H9 (cell line): ENCODE measurements around the gene ELFN2. TPM values are rescaled to one million over a fixed set of nuclear protein-coding genes. Genes with fewer than 3 reads are reported as not detected.

Source experiments
- DNase-seq: peaks from one replicate; pipeline ENCODE4 v3.0.0-alpha.2; 2017
- H2AFZ ChIP-seq: one replicate; pipeline ENCODE4 v1.6.1; 2013; ENCODE audit warnings: mild to moderate bottlenecking, low read length, control low read depth, moderate library complexity
- H2AK5ac ChIP-seq: 2 replicates; pipeline ENCODE4 v1.6.1; 2013; ENCODE audit warnings: low read length, control low read depth, mixed read lengths; ENCODE audit not compliant: insufficient read length
- H2BK120ac ChIP-seq: one replicate; pipeline ENCODE4 v1.6.1; 2013; ENCODE audit warnings: low read depth, mild to moderate bottlenecking, low read length, control low read depth, inconsistent platforms; ENCODE audit not compliant: poor library complexity, severe bottlenecking
- H2BK12ac ChIP-seq: 2 replicates; pipeline ENCODE4 v1.6.1; 2013; ENCODE audit warnings: low read length, control low read depth, mixed read lengths, low read depth; ENCODE audit not compliant: insufficient read length
- H2BK15ac ChIP-seq: 2 replicates; pipeline ENCODE4 v1.6.1; 2013; ENCODE audit warnings: low read depth, low read length, control low read depth
- H2BK20ac ChIP-seq: one replicate; pipeline ENCODE4 v1.6.1; 2013; ENCODE audit warnings: low read depth, mild to moderate bottlenecking, low read length, control low read depth, inconsistent platforms; ENCODE audit not compliant: poor library complexity, severe bottlenecking
- H2BK5ac ChIP-seq: 2 replicates; pipeline ENCODE4 v1.6.1; 2013; ENCODE audit warnings: low read length, control low read depth, mixed read lengths; ENCODE audit not compliant: insufficient read length
- H3K14ac ChIP-seq: 2 replicates; pipeline ENCODE4 v1.6.1; 2013; ENCODE audit warnings: low read length, control low read depth; ENCODE audit not compliant: insufficient read depth
- H3K18ac ChIP-seq: 2 replicates; pipeline ENCODE4 v1.6.1; 2013; ENCODE audit warnings: low read depth, mild to moderate bottlenecking, mixed read lengths, low read length, control low read depth; ENCODE audit not compliant: insufficient read length
- H3K23ac ChIP-seq: 2 replicates; pipeline ENCODE4 v1.6.1; 2013; ENCODE audit warnings: low read length, control low read depth, mixed read lengths, low read depth; ENCODE audit not compliant: insufficient read length
- H3K23me2 ChIP-seq: 2 replicates; pipeline ENCODE4 v1.6.1; 2013; ENCODE audit warnings: low read depth, mild to moderate bottlenecking, mixed read lengths, low read length, control low read depth; ENCODE audit not compliant: insufficient read length, poor library complexity, severe bottlenecking
- H3K27ac ChIP-seq: 2 replicates; pipeline ENCODE4 v1.5.1; 2013; ENCODE audit warnings: low read length, control low read depth, mixed read lengths, low read depth; ENCODE audit not compliant: insufficient read length
- H3K27me3 ChIP-seq: 2 replicates; pipeline ENCODE4 v1.6.1; 2013; ENCODE audit warnings: low read length, control low read depth, inconsistent platforms; ENCODE audit not compliant: insufficient read depth
- H3K4ac ChIP-seq: 2 replicates; pipeline ENCODE4 v1.6.1; 2013; ENCODE audit warnings: low read depth, mild to moderate bottlenecking, control low read depth, inconsistent platforms, low read length, moderate library complexity
- H3K4me1 ChIP-seq: 2 replicates; pipeline ENCODE4 v1.6.1; 2013; ENCODE audit warnings: low read length, control low read depth, inconsistent platforms; ENCODE audit not compliant: insufficient read depth
- H3K4me2 ChIP-seq: 2 replicates; pipeline ENCODE4 v1.6.1; 2013; ENCODE audit warnings: low read length, control low read depth, mixed read lengths; ENCODE audit not compliant: insufficient read length, insufficient read depth
- H3K56ac ChIP-seq: 2 replicates; pipeline ENCODE4 v1.6.1; 2013; ENCODE audit warnings: low read depth, mild to moderate bottlenecking, mixed read lengths, low read length, control low read depth; ENCODE audit not compliant: insufficient read length
- H3K79me1 ChIP-seq: 2 replicates; pipeline ENCODE4 v1.6.1; 2013; ENCODE audit warnings: low read depth, mild to moderate bottlenecking, moderate library complexity, low read length, control low read depth, inconsistent platforms; ENCODE audit not compliant: insufficient read depth, poor library complexity, severe bottlenecking
- H3K79me2 ChIP-seq: 2 replicates; pipeline ENCODE4 v1.6.1; 2013; ENCODE audit warnings: low read length, control low read depth, inconsistent platforms; ENCODE audit not compliant: insufficient read depth
- H3K9ac ChIP-seq: 2 replicates; pipeline ENCODE4 v1.6.1; 2013; ENCODE audit warnings: low read length, control low read depth, mixed read lengths; ENCODE audit not compliant: insufficient read length; ENCODE audit errors: extremely low read depth
- H3K9me3 ChIP-seq: one replicate; pipeline ENCODE4 v1.6.1; 2013; ENCODE audit warnings: low read depth, low read length, inconsistent platforms; ENCODE audit not compliant: control insufficient read depth
- H3T11ph ChIP-seq: one replicate; pipeline ENCODE4 v1.6.1; 2013; ENCODE audit warnings: mild to moderate bottlenecking, low read length, control low read depth, inconsistent platforms
- H4K20me1 ChIP-seq: one replicate; pipeline ENCODE4 v1.6.1; 2013; ENCODE audit not compliant: control insufficient read depth, insufficient read length, insufficient read depth
- H4K5ac ChIP-seq: 2 replicates; pipeline ENCODE4 v1.6.1; 2013; ENCODE audit warnings: low read depth, mild to moderate bottlenecking, mixed read lengths, low read length, control low read depth; ENCODE audit not compliant: insufficient read length
- H4K8ac ChIP-seq: replicated peaks from 2 replicates; pipeline ENCODE4 v1.6.1; 2013; ENCODE audit warnings: low read length, control low read depth, mixed read lengths, low read depth; ENCODE audit not compliant: insufficient read length
- H4K91ac ChIP-seq: 2 replicates; pipeline ENCODE4 v1.6.1; 2013; ENCODE audit warnings: low read depth, mild to moderate bottlenecking, moderate library complexity, mixed read lengths, low read length, control low read depth; ENCODE audit not compliant: insufficient read length
- H3K27ac Mint-ChIP-seq, 3 experiments: 2 replicates in 2 of 3; 3 replicates in 1 of 3; pipeline ENCODE4 v1.8.0; 2020 to 2021; ENCODE audit warnings: mixed read lengths in 3 of 3, mild to moderate bottlenecking in 1 of 3, moderate library complexity in 1 of 3
- H3K27me3 Mint-ChIP-seq: 2 replicates; pipeline ENCODE4 v1.8.0; 2021; ENCODE audit warnings: low read depth, mild to moderate bottlenecking, moderate library complexity, mixed read lengths
- H3K36me3 Mint-ChIP-seq, 3 experiments: 2 replicates in 2 of 3; 3 replicates in 1 of 3; pipeline ENCODE4 v1.8.0; 2020 to 2021; ENCODE audit warnings: low read depth in 3 of 3, mixed read lengths in 3 of 3; ENCODE audit not compliant: insufficient read depth in 1 of 3
- H3K4me1 Mint-ChIP-seq, 2 experiments: 2 replicates each; pipeline ENCODE4 v1.8.0; 2020; ENCODE audit warnings: mixed read lengths in 2 of 2
- H3K4me3 Mint-ChIP-seq, 2 experiments: 2 replicates in 1 of 2; 3 replicates in 1 of 2; pipeline ENCODE4 v1.8.0; 2020 to 2021; ENCODE audit warnings: mild to moderate bottlenecking in 2 of 2, mixed read lengths in 2 of 2, moderate library complexity in 1 of 2
- H3K9me3 Mint-ChIP-seq, 2 experiments: 2 replicates in 1 of 2; 3 replicates in 1 of 2; pipeline ENCODE4 v1.8.0; 2020; ENCODE audit warnings: mild to moderate bottlenecking in 2 of 2, mixed read lengths in 2 of 2, moderate library complexity in 1 of 2
- WGBS: extraction: QIAGEN DNeasy Blood & Tissue Kit; methylation state at CpG from one replicate; pipeline ENCODE4 v1.1.7; 2013; ENCODE audit warnings: missing lambda C conversion rate, low lambda C conversion rate, mixed read lengths; ENCODE audit not compliant: insufficient read length; ENCODE audit errors: extremely low coverage; 5-methylcytosine and 5-hydroxymethylcytosine counted together
- total RNA-seq: library from RNA; stranded (reverse); gene quantifications from 2 replicates; pipeline ENCODE4 v1.2.1, GENCODE V29; 2021
- TF ChIP-seq, protein P1 (sequence below): fragments of 200-600 bp; sonication (generic); conservative IDR thresholded peaks from 3 replicates; pipeline ENCODE4 v1.8.0; 2021; ENCODE audit warnings: antibody characterized with exemption, mild to moderate bottlenecking

ELFN2 gene
- total RNA-seq, 1 experiment from 2014 or later = 0.70 TPM

- H3K23me2 ChIP-seq = peaks cover 3% of the 10 kb centered on the region
- no peak overlapping the region for H2BK20ac ChIP-seq
- no peak overlapping the region for H3T11ph ChIP-seq
- no peak for DNase-seq
- no peak overlapping the region for H2BK12ac ChIP-seq
- Mint-ChIP-seq H3K27me3 (peaks cover 44% of the 10 kb centered on the region), H3K4me1 (peaks cover 17 to 22% of the 10 kb centered on the region in 2 experiments), H3K9me3 (peaks cover 0 to 4% of the 10 kb centered on the region in 2 experiments; a peak in 1 of 5 replicates), H3K36me3 (no peaks in the 10 kb centered on the region), H3K27ac (peak overlapping the region in 1 of 3 experiments; percentile 27; a peak in 1 of 7 replicates), H3K4me3 (0 out of 5 replicates have a peak overlapping the region, but pooled peaks of 1 of the 2 experiments have one; percentile 10)
- H3K27me3 ChIP-seq = peaks cover 11% of the 10 kb centered on the region
- H4K91ac ChIP-seq = no peak overlapping the region
- no peaks in the 10 kb centered on the region for H3K9me3 ChIP-seq
- H3K27ac ChIP-seq = no peak overlapping the region
- WGBS = no CpG with 5 or more reads among the region's 14 CpGs
- H3K9ac ChIP-seq = no peak overlapping the region
- no peak overlapping the region for H3K4ac ChIP-seq
- H2AK5ac ChIP-seq = no peak overlapping the region
- H3K14ac ChIP-seq = no peak overlapping the region
- H3K56ac ChIP-seq = no peak overlapping the region
- no peaks in the 10 kb centered on the region for H4K20me1 ChIP-seq
- H3K4me1 ChIP-seq = no peaks in the 10 kb centered on the region
- TF ChIP-seq, protein P1, sequence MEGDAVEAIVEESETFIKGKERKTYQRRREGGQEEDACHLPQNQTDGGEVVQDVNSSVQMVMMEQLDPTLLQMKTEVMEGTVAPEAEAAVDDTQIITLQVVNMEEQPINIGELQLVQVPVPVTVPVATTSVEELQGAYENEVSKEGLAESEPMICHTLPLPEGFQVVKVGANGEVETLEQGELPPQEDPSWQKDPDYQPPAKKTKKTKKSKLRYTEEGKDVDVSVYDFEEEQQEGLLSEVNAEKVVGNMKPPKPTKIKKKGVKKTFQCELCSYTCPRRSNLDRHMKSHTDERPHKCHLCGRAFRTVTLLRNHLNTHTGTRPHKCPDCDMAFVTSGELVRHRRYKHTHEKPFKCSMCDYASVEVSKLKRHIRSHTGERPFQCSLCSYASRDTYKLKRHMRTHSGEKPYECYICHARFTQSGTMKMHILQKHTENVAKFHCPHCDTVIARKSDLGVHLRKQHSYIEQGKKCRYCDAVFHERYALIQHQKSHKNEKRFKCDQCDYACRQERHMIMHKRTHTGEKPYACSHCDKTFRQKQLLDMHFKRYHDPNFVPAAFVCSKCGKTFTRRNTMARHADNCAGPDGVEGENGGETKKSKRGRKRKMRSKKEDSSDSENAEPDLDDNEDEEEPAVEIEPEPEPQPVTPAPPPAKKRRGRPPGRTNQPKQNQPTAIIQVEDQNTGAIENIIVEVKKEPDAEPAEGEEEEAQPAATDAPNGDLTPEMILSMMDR = no peak
- no peaks in the 10 kb centered on the region for H3K79me2 ChIP-seq
- H4K8ac ChIP-seq = no peak overlapping the region
- no peak overlapping the region for H3K23ac ChIP-seq
- no peaks in the 10 kb centered on the region for H3K79me1 ChIP-seq
- H2BK15ac ChIP-seq = no peak overlapping the region
- no peak overlapping the region for H2BK120ac ChIP-seq
- H4K5ac ChIP-seq = no peak overlapping the region
- H3K4me2 ChIP-seq = no peak overlapping the region
- H2AFZ ChIP-seq = no peak overlapping the region
- no peak overlapping the region for H3K18ac ChIP-seq
- H2BK5ac ChIP-seq = no peak overlapping the region
These were observed 4.8 kb upstream of the ELFN2 start for GRCh38 chr22:37431801-37432707.
